Activated naive CD4-positive, alpha-beta T cell treated with anti-CD3 and anti-CD28 coated beads for 36 hours (primary cell): ENCODE data around the gene SYNPO2. TPM values are rescaled to one million over a fixed set of nuclear protein-coding genes. Genes with fewer than 3 reads are reported as not detected.
"Not testable (repeated sequence)": the region's sequence is repeated elsewhere in the genome, so short reads cannot be mapped to it uniquely, and the experiment has no call there.

Source experiments
- CTCF ChIA-PET: fragments of 350-600 bp; sonication (Branson Sonifier 250); formaldehyde crosslinking; loops from one replicate; lab custom pipeline; 2021; ENCODE audit warnings: antibody characterized with exemption; lab: Charles Lee
- DNase-seq: peaks from one replicate; pipeline ENCODE4 v3.0.0-alpha.2; 2020
- H3K27ac Mint-ChIP-seq: one replicate; pipeline ENCODE4 v1.8.0; 2021; ENCODE audit warnings: mild to moderate bottlenecking, mixed read lengths
- H3K27me3 Mint-ChIP-seq: one replicate; pipeline ENCODE4 v1.8.0; 2021; ENCODE audit warnings: low read depth, mixed read lengths
- H3K36me3 Mint-ChIP-seq: one replicate; pipeline ENCODE4 v1.8.0; 2021; ENCODE audit warnings: low read depth, mixed read lengths
- H3K4me1 Mint-ChIP-seq: one replicate; pipeline ENCODE4 v1.8.0; 2021; ENCODE audit warnings: low read depth, mixed read lengths
- H3K4me3 Mint-ChIP-seq: one replicate; pipeline ENCODE4 v1.8.0; 2021; ENCODE audit warnings: mild to moderate bottlenecking, moderate library complexity, mixed read lengths
- H3K9me3 Mint-ChIP-seq: one replicate; pipeline ENCODE4 v1.8.0; 2021; ENCODE audit warnings: mixed read lengths
- intact Hi-C: fragments of 100-400 bp; cut with micrococcal nuclease; formaldehyde crosslinking; loops from one replicate; pipeline ENCODE4 v1.15.1; 2023
- total RNA-seq, 2 experiments: library from RNA; stranded (reverse); gene quantifications; one replicate each; pipeline ENCODE4 v1.2.3, GENCODE V29; 2021

Gene SYNPO2
- total RNA-seq, 2 experiments from 2014 or later: 0.14 TPM; not detected in 1

DNA sequence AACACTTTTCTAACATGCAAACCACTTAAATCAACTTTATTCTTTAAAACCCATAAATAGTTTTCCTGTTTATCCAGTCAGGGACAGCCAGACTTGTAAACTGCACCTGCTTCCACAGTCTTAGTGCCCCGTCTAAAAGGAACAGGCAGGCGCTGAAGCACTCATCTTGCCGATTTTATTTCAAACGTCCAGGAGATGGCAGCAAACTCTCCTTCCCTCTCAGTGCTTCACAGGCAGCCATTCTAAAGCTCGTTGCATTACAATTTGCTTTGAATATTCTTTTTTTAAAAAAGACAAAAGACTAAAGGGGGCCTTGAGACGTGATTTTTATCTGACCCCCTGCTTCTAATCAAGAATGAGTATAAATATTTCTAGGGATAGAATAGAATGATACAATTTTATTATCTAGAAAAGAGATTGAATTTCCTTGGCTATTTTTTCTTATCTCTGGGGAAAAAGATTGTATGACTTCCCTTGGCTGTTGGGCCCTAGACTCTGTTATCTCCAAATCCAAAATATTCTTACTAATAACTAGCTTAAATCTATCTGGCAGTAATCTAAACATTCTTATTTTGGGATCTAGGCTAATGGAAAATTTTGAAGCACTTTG lies 153.4 kb downstream of the SYNPO2 start:
- intact Hi-C loops: loop anchor here (1.0 to 5.0 kb wide), 8 partner anchors 61 to 585 kb away; partner anchors contain the start of gene PDE5A
- CTCF ChIA-PET: interaction anchor here (0.5 to 6.3 kb wide), 17 partner anchors 11 to 695 kb away, joined by 3 to 56 read pairs (median 4); partner anchors contain the start of gene USP53
- H3K36me3 Mint-ChIP-seq: no peaks in the 10 kb centered on the region
- no peaks in the 10 kb centered on the region for H3K9me3 Mint-ChIP-seq
- H3K4me3 Mint-ChIP-seq: no peak overlapping the region
- DNase-seq: peak; percentile 75
- peaks cover 13% of the 10 kb centered on the region for H3K4me1 Mint-ChIP-seq
- H3K27me3 Mint-ChIP-seq: no peaks in the 10 kb centered on the region
- no peak overlapping the region for H3K27ac Mint-ChIP-seq

GRCh38 chr4:119046263-119046662 lies 157.6 kb downstream of the SYNPO2 start:
- CTCF ChIA-PET: no interaction called here
- Mint-ChIP-seq H3K9me3 (no peaks in the 10 kb centered on the region), H3K4me3 (no peak overlapping the region), H3K4me1 (no peaks in the 10 kb centered on the region), H3K27me3 (peaks cover 4% of the 10 kb centered on the region), H3K36me3 (no peaks in the 10 kb centered on the region), H3K27ac (no peak overlapping the region)
- no peak for DNase-seq
- intact Hi-C loops: no loop called here

DNA sequence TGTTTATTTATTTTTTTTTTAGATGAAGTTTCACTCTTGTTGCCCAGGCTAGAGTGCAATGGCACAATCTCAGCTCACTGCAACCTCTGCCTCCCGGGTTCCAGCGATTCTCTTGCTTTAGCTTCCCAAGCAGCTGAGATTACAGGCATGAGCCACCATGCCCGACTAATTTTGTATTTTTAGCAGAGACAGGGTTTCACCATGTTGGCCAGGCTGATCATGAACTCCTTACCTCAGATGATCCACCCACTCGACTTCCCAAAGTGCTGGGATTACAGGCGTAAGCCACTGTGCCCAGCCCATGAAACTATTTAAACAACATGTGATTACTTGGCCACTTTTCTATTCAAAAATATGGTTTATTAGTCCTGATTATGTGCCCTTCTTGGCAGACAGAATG lies 158.4 kb downstream of the SYNPO2 start:
- intact Hi-C loops, H3K27ac Mint-ChIP-seq, H3K27me3 Mint-ChIP-seq, H3K4me1 Mint-ChIP-seq, H3K9me3 Mint-ChIP-seq, H3K36me3 Mint-ChIP-seq, DNase-seq, H3K4me3 Mint-ChIP-seq: not testable (repeated sequence)
- CTCF ChIA-PET: interaction anchor here (1.0 kb wide), 1 partner anchor 241 kb away, joined by 3 read pairs; no protein-coding TSS in a partner anchor

DNA sequence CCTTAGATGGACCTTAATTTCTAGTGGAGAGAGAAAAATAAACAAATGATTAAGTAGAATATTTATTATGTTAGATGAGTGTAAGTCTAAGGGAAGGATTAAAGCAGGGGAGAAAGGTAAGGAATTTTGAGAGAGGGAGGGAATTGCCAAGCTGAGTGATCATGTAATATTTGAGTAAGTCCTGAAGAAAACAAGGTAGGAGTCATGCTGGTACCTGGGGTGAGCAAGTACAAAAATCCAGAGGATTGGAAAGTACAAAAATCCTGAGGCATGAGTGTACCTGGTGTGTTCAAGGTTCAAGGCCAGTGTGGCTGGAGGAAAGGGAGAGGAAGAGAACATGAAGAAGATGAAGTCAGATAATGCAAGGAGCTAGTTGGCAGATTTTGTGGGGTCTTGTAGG lies 159.8 kb downstream of the SYNPO2 start:
- CTCF ChIA-PET: no interaction called here
- no peak for DNase-seq
- Mint-ChIP-seq H3K4me1 (no peaks in the 10 kb centered on the region), H3K36me3 (no peaks in the 10 kb centered on the region), H3K27me3 (peaks cover 4% of the 10 kb centered on the region), H3K27ac (no peak overlapping the region), H3K9me3 (no peaks in the 10 kb centered on the region), H3K4me3 (no peak overlapping the region)
- intact Hi-C loops: no loop called here

- Mint-ChIP-seq H3K4me1 (no peaks in the 10 kb centered on the region), H3K4me3 (no peak overlapping the region), H3K36me3 (no peaks in the 10 kb centered on the region), H3K9me3 (no peaks in the 10 kb centered on the region), H3K27ac (no peak overlapping the region), H3K27me3 (peaks cover 4% of the 10 kb centered on the region)
- no peak for DNase-seq
- intact Hi-C loops: no loop called here
- CTCF ChIA-PET: no interaction called here
These were observed 160.7 kb downstream of the SYNPO2 start for GRCh38 chr4:119049342-119049741.

DNA sequence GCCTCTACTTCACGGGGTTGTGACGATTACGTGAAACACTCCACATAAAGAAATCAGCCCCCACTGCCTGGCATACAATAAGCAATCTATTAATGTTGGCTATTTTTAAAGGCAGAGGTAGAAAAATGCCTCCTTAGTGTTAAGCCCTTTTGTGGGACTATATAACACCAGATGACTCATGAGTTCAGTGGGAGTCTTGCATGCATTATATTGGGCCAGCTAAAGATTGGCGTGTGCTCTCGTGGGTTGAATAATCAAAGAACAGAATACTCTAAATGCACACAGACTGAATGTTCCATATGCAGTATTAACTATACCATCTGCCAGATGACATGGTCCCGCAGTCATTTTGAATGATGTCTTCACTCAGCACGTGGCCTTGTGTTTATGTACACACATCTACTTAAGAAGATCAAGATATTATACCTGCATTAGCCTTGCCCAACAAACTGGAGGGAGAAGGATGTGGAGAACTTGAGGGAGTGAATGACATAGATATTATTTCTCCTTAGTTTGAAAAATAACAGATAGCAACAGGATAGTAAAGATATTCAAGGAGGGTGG lies 162.0 kb downstream of the SYNPO2 start:
- Mint-ChIP-seq H3K36me3 (no peaks in the 10 kb centered on the region), H3K4me1 (no peaks in the 10 kb centered on the region), H3K9me3 (no peaks in the 10 kb centered on the region), H3K27me3 (peaks cover 4% of the 10 kb centered on the region), H3K4me3 (no peak overlapping the region), H3K27ac (no peak overlapping the region)
- CTCF ChIA-PET: interaction anchor here (0.7 kb wide), 1 partner anchor 103 kb away, joined by 4 read pairs; no protein-coding TSS in a partner anchor
- DNase-seq: no peak
- intact Hi-C loops: no loop called here

GRCh38 chr4:119053245-119053644 lies 164.6 kb downstream of the SYNPO2 start:
- H3K36me3 Mint-ChIP-seq: no peaks in the 10 kb centered on the region
- CTCF ChIA-PET: interaction anchor here (0.6 to 2.5 kb wide), 2 partner anchors 11 to 511 kb away, joined by 3 to 9 read pairs; no protein-coding TSS in a partner anchor
- H3K9me3 Mint-ChIP-seq: no peaks in the 10 kb centered on the region
- intact Hi-C loops: no loop called here
- peaks cover 4% of the 10 kb centered on the region for H3K27me3 Mint-ChIP-seq
- no peak overlapping the region for H3K4me3 Mint-ChIP-seq
- DNase-seq: no peak
- H3K4me1 Mint-ChIP-seq: no peaks in the 10 kb centered on the region
- H3K27ac Mint-ChIP-seq: no peak overlapping the region

GRCh38 chr4:119053997-119054396 lies 165.3 kb downstream of the SYNPO2 start:
- CTCF ChIA-PET: interaction anchor here (2.5 kb wide), 1 partner anchor 12 kb away, joined by 9 read pairs; no protein-coding TSS in a partner anchor
- Mint-ChIP-seq H3K4me1 (no peaks in the 10 kb centered on the region), H3K4me3 (no peak overlapping the region), H3K27me3 (peaks cover 2% of the 10 kb centered on the region), H3K27ac (no peak overlapping the region), H3K9me3 (no peaks in the 10 kb centered on the region), H3K36me3 (no peaks in the 10 kb centered on the region)
- intact Hi-C loops: no loop called here
- no peak for DNase-seq

DNA sequence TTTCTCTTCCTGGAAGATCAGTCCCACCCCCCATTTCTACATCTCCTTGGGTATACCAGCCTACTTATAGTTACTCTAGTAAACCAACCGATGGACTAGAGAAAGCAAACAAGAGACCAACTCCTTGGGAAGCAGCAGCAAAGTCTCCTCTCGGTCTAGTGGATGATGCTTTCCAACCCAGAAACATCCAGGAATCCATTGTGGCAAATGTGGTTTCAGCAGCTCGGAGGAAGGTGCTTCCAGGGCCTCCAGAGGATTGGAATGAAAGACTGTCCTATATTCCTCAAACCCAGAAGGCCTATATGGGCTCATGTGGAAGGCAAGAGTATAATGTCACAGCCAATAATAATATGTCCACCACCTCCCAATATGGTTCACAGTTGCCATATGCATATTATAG lies 168.8 kb downstream of the SYNPO2 start:
- Mint-ChIP-seq H3K4me1 (no peaks in the 10 kb centered on the region), H3K27me3 (no peaks in the 10 kb centered on the region), H3K36me3 (no peaks in the 10 kb centered on the region), H3K9me3 (no peaks in the 10 kb centered on the region), H3K27ac (no peak overlapping the region), H3K4me3 (no peak overlapping the region)
- intact Hi-C loops: no loop called here
- CTCF ChIA-PET: no interaction called here
- DNase-seq: no peak

DNA sequence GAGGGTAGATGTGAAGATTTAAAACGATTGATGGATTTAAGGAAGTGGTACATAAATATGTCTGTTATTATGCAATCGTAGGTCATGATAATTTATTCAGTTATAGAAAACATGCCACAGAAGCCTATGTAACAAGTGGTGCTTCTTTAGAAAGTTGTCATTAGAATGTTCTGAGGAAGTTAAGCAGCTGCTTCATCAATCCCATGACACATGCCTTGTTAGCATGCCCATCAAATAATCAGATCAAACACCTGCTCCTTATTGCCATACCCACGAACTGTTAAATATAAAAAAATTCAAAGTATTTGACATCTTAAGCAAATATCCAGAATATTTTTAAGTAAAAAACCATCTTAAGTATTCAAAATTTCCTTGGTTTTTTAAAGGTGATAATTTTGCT lies 170.6 kb downstream of the SYNPO2 start:
- Mint-ChIP-seq H3K9me3 (no peaks in the 10 kb centered on the region), H3K27me3 (no peaks in the 10 kb centered on the region), H3K27ac (no peak overlapping the region), H3K4me3 (no peak overlapping the region), H3K36me3 (no peaks in the 10 kb centered on the region), H3K4me1 (no peaks in the 10 kb centered on the region)
- intact Hi-C loops: no loop called here
- DNase-seq: no peak
- CTCF ChIA-PET: no interaction called here

- H3K27ac Mint-ChIP-seq, intact Hi-C loops, H3K4me1 Mint-ChIP-seq, H3K36me3 Mint-ChIP-seq, DNase-seq, CTCF ChIA-PET, H3K9me3 Mint-ChIP-seq, H3K4me3 Mint-ChIP-seq: not testable (repeated sequence)
- H3K27me3 Mint-ChIP-seq: peaks cover 12% of the 10 kb centered on the region
These were observed 178.5 kb downstream of the SYNPO2 start for GRCh38 chr4:119067125-119067524.

DNA sequence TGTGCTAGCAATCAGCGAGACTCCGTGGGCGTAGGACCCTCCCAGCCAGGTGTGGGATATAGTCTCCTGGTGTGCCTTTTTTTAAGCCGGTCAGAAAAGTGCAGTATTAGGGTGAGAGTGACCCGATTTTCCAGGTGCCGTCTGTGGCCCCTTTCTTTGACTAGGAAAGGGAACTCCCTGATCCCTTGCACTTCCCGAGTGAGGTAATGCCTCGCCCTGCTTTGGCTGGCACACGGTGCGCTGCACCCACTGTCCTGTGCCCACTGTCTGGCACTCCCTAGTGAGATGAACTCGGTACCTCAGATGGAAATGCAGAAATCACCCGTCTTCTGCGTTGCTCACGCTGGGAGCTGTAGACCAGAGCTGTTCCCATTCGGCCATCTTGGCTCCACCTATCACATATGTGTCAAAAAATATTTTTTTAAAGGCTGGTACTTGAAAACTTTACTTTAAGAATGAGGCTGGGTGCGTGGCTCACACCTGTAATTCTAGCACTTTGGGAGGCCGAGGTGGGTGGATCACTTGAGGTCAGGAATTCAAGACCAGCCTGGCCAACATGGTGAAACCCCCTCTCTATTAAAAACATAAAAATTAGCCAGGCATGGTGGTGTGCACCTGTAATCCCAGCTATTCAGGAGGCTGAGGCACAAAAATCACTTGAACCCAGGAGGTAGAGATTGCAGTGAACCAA lies 179.2 kb downstream of the SYNPO2 start:
- H3K36me3 Mint-ChIP-seq, DNase-seq, intact Hi-C loops, H3K27ac Mint-ChIP-seq, CTCF ChIA-PET, H3K4me3 Mint-ChIP-seq, H3K9me3 Mint-ChIP-seq, H3K4me1 Mint-ChIP-seq: not testable (repeated sequence)
- H3K27me3 Mint-ChIP-seq: peaks cover 16% of the 10 kb centered on the region
